Sigmoid colon (tissue), 4 donors: ENCODE data around the gene TPTE2.

Experiments used
- EP300 ChIP-seq, 4 donors: sonication (generic); formaldehyde crosslinking; IDR thresholded peaks; one replicate each; pipeline ENCODE4 v1.6.1; 2017; ENCODE audit warnings: antibody characterized with exemption in 4 of 4
- POLR2A ChIP-seq, 2 donors: fragments of 450-650 bp; IDR thresholded peaks; one replicate each; pipeline ENCODE4 v1.6.1; 2016; ENCODE audit warnings: antibody characterized with exemption in 2 of 2, mild to moderate bottlenecking in 2 of 2, moderate library complexity in 2 of 2
- POLR2AphosphoS5 ChIP-seq, 4 donors: sonication (generic); formaldehyde crosslinking; IDR thresholded peaks; one replicate each; pipeline ENCODE4 v1.6.1; 2017; ENCODE audit warnings: antibody characterized with exemption in 4 of 4
- TF ChIP-seq, protein P1 (sequence below), 4 experiments: fragments of 450-650 bp in 3 of 4; fragments of 200-600 bp in 1 of 4; IDR thresholded peaks; one replicate each; pipeline ENCODE4 v1.5.1; 2016 to 2019; ENCODE audit warnings: antibody characterized with exemption in 4 of 4, mild to moderate bottlenecking in 3 of 4, moderate library complexity in 2 of 4

DNA sequence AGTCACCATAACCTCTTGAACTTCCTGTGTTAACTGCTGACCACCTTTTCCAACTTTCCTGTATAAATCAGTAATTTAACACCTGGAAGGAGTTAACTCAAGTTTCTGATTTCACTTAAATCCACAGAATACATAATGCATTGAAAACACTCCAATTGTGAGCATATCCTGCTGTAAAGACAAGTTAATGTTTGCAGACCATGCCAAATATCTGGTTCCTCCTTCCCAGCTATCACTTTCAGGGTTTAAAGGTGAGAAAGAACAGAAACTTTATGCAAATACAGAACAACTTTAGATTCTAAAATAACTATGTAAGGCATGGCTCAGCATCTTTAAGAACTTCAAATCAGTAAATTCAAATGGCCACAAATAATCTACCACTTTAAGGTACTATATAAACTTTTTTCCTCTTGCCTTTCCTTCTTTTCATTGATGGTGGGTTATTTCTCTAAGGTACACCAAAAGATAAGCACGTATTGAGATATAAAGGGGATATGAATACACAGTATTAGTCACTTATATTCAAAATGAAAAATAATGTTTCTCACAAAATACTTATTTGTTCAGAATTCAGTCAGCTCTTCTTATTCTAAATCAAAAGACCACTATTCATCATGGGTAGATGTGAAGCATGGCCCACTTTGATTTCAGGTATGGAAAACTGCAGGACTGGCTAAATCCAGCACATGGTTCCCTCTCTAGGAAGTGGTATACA, 6.6 kb upstream of the TPTE2 start:
- TF ChIP-seq, protein P1, sequence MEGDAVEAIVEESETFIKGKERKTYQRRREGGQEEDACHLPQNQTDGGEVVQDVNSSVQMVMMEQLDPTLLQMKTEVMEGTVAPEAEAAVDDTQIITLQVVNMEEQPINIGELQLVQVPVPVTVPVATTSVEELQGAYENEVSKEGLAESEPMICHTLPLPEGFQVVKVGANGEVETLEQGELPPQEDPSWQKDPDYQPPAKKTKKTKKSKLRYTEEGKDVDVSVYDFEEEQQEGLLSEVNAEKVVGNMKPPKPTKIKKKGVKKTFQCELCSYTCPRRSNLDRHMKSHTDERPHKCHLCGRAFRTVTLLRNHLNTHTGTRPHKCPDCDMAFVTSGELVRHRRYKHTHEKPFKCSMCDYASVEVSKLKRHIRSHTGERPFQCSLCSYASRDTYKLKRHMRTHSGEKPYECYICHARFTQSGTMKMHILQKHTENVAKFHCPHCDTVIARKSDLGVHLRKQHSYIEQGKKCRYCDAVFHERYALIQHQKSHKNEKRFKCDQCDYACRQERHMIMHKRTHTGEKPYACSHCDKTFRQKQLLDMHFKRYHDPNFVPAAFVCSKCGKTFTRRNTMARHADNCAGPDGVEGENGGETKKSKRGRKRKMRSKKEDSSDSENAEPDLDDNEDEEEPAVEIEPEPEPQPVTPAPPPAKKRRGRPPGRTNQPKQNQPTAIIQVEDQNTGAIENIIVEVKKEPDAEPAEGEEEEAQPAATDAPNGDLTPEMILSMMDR (IDR thresholded peaks at IDR 0.05): no peak
- TF ChIP-seq EP300 (IDR thresholded peaks at IDR 0.05) (no peak), POLR2A (IDR thresholded peaks at IDR 0.05) (no peak), POLR2AphosphoS5 (IDR thresholded peaks at IDR 0.05) (no peak)
